Esophagus muscularis mucosa (tissue), 4 donors: Measurements from ENCODE around the gene TAF6. TPM values are rescaled to one million over a fixed set of nuclear protein-coding genes. Genes with fewer than 3 reads are reported as not detected.

Source experiments
- DNase-seq: peaks from one replicate; pipeline ENCODE4 v3.0.0-alpha.2; 2017; ENCODE audit errors: extremely low spot score
- H3K27ac ChIP-seq, 4 donors: fragments of 200-600 bp; sonication (generic); replicated peaks in 1 of 4; 1 replicate in 3 of 4; 2 replicates in 1 of 4; pipeline ENCODE4 v1.5.1; 2016 to 2019; ENCODE audit warnings: mild to moderate bottlenecking in 1 of 4
- H3K27me3 ChIP-seq, 4 donors: fragments of 200-600 bp; sonication (generic); one replicate each; pipeline versions ENCODE4 v1.5.1 to v1.6.0; 2016 to 2019
- H3K36me3 ChIP-seq, 4 donors: fragments of 200-600 bp; sonication (generic); one replicate each; pipeline ENCODE4 v1.5.1; 2016 to 2019
- H3K4me1 ChIP-seq, 4 donors: fragments of 200-600 bp; sonication (generic); one replicate each; pipeline ENCODE4 v1.5.1; 2016 to 2019
- H3K4me3 ChIP-seq, 4 donors: fragments of 200-600 bp; sonication (generic); 1 replicate in 2 of 4; 2 replicates in 2 of 4; pipeline ENCODE4 v1.5.1; 2016 to 2019; ENCODE audit warnings: mild to moderate bottlenecking in 4 of 4, moderate library complexity in 1 of 4
- H3K9me3 ChIP-seq, 4 donors: fragments of 200-600 bp; sonication (generic); 1 replicate in 3 of 4; 2 replicates in 1 of 4; pipeline ENCODE4 v1.5.1; 2016 to 2019
- EP300 ChIP-seq: sonication (generic); formaldehyde crosslinking; IDR thresholded peaks from one replicate; pipeline ENCODE4 v1.6.1; 2017; ENCODE audit warnings: antibody characterized with exemption
- POLR2A ChIP-seq: fragments of 450-650 bp; IDR thresholded peaks from one replicate; pipeline ENCODE4 v1.6.1; 2017; ENCODE audit warnings: antibody characterized with exemption, moderate library complexity, mild to moderate bottlenecking, low read depth
- POLR2AphosphoS5 ChIP-seq, 2 donors: sonication (generic); formaldehyde crosslinking; IDR thresholded peaks; one replicate each; pipeline ENCODE4 v1.6.1; 2017; ENCODE audit warnings: antibody characterized with exemption in 2 of 2
- WGBS: methylation state at CpG from one replicate; pipeline ENCODE4 v1.1.5; 2018; 5-methylcytosine and 5-hydroxymethylcytosine counted together
- intact Hi-C: fragments of 100-400 bp; cut with DNase I; formaldehyde crosslinking; loops from one replicate; pipeline ENCODE4 v1.15.1; 2023
- total RNA-seq, 4 donors: library from RNA; depleted of rRNA; stranded (reverse); fragments of >200 nt; gene quantifications; one replicate each; pipeline versions ENCODE4 v1.1.0 to v1.2.1, GENCODE V29; 2016
- TF ChIP-seq, protein P1 (sequence below), 3 experiments: fragments of 200-600 bp in 2 of 3; fragments of 450-650 bp in 1 of 3; sonication (generic) in 2 of 3; IDR thresholded peaks; one replicate each; pipeline ENCODE4 v1.5.1; 2017 to 2019; ENCODE audit warnings: antibody characterized with exemption in 3 of 3, mild to moderate bottlenecking in 2 of 3, moderate library complexity in 1 of 3

The TAF6 gene
- total RNA-seq, 4 donors from 2014 or later = 48.5 to 92.1 (median 77.8) TPM

DNA sequence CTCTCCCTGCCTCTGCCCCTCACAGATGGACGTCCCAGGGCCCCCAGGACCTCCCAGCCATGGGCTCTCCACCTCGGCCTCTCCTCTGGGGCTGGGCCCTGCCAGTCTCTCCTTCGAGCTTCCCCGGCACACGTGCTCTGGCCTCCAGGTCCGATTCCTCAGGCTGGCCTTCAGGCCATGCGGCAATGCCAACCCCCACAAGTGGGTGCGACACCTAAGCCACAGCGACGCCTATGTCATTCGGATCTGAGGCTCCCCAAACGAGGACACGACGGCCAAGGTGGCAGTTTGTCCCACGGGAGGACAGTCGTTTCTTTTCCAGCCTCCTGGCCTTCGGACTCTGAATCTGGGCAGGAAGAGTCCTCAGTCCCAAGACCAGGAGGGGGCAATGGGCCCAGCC is 12.5 kb downstream of the TAF6 start:
- intact Hi-C loops = no loop called here
- no peak overlapping the region for H3K4me3 ChIP-seq
- no peaks in the 10 kb centered on the region for H3K9me3 ChIP-seq
- no peak for DNase-seq
- peaks cover 52 to 88% (median 86%) of the 10 kb centered on the region in 4 donors for H3K36me3 ChIP-seq
- H3K4me1 ChIP-seq = peaks cover 6 to 15% (median 12%) of the 10 kb centered on the region in 4 donors
- no peak for TF ChIP-seq POLR2AphosphoS5 (IDR thresholded peaks at IDR 0.05)
- TF ChIP-seq, protein P1, sequence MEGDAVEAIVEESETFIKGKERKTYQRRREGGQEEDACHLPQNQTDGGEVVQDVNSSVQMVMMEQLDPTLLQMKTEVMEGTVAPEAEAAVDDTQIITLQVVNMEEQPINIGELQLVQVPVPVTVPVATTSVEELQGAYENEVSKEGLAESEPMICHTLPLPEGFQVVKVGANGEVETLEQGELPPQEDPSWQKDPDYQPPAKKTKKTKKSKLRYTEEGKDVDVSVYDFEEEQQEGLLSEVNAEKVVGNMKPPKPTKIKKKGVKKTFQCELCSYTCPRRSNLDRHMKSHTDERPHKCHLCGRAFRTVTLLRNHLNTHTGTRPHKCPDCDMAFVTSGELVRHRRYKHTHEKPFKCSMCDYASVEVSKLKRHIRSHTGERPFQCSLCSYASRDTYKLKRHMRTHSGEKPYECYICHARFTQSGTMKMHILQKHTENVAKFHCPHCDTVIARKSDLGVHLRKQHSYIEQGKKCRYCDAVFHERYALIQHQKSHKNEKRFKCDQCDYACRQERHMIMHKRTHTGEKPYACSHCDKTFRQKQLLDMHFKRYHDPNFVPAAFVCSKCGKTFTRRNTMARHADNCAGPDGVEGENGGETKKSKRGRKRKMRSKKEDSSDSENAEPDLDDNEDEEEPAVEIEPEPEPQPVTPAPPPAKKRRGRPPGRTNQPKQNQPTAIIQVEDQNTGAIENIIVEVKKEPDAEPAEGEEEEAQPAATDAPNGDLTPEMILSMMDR (IDR thresholded peaks at IDR 0.05) = no peak
- TF ChIP-seq EP300 = no peak
- TF ChIP-seq POLR2A = no peak
- H3K27me3 ChIP-seq = no peaks in the 10 kb centered on the region
- 81% methylated on average over 17 of the region's 17 CpGs for WGBS
- H3K27ac ChIP-seq = no peak overlapping the region

DNA sequence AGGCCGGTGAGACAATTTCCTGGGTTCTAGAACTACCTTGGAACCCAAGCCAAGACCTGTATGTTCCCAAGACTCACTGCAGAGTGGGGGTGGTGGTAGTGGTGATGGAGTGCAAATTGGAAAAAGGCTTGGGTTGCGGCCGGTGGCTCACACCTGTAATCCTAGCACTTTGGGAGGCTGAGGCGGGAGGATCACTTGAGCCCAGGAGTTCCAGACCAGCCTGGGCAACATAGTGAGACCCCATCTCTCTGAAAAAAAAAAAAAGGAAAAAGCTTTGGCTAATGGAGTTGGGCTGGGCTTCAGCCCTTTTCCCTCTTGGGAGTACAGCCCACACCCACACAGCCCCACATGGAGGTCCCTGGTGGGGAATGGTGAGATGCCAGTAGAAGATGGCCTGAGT is 13.6 kb downstream of the TAF6 start:
- Histone ChIP-seq H3K4me3 (no peak overlapping the region), H3K9me3 (no peaks in the 10 kb centered on the region), H3K36me3 (peaks cover 44 to 77% (median 76%) of the 10 kb centered on the region in 4 donors), H3K27me3 (no peaks in the 10 kb centered on the region), H3K27ac (no peak overlapping the region), H3K4me1 (peaks cover 6 to 20% (median 14%) of the 10 kb centered on the region in 4 donors)
- no peak for TF ChIP-seq POLR2A
- intact Hi-C loops = no loop called here
- no peak for DNase-seq
- WGBS = 100% methylated on average over 4 of the region's 4 CpGs

DNA sequence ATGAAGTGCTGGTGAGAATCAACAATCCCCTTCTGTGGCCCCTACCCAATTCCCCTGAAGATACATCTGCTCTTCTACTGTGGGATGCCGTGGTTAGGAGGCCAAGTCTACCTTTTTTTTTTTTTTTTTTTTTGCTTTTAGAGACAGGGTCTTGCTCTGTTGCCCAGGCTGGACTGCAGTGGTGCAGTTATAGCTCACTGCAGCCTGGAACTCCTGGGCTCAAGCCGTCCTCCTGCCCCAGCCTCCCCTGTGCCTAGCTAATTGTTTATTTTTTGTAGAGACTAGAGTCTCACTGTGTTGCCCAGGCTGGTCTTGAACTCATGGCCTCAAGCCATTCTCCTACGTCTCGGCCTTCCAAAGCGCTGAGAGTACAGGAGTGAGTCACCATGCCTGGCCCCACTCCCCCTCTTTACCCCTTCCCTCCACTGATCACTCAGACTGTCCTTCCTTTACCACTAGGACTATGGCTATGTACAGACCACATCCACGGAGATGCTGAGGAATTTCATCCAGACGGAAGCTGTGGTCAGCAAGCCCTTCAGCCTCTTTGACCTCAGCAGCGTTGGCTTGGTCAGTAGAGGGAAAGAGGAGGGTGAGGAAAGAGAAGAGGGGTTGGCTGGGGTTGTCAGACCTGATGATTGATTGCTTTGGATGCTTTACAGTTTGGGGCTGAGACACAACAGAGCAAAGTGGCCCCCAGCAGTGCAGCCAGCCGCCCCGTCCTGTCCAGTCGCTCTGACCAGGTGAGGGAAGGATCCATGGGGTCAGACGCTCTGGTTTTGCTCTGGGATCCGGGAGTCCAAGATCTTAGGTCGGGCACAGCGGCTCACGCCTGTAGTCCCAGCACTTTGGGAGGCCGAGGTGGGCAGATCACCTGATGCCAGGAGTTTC is 16.0 kb downstream of the TAF6 start:
- TF ChIP-seq POLR2AphosphoS5 (IDR thresholded peaks at IDR 0.05) = no peak
- TF ChIP-seq EP300 = no peak
- no peak for TF ChIP-seq POLR2A
- TF ChIP-seq, protein P1 (IDR thresholded peaks at IDR 0.05) = no peak
- Histone ChIP-seq H3K36me3 (peaks cover 51 to 69% (median 67%) of the 10 kb centered on the region in 4 donors), H3K4me3 (no peak overlapping the region), H3K4me1 (peaks cover 19 to 38% (median 28%) of the 10 kb centered on the region in 4 donors), H3K27me3 (no peaks in the 10 kb centered on the region), H3K9me3 (no peaks in the 10 kb centered on the region), H3K27ac (peak overlapping the region; percentile 93 to 98 (median 96))
- DNase-seq = no peak
- intact Hi-C loops = loop anchor here (2.0 kb wide), 1 partner anchor 16 kb away; the partner anchor contains the start of genes CNPY4 and TAF6
- WGBS = 81% methylated on average over 17 of the region's 17 CpGs

DNA sequence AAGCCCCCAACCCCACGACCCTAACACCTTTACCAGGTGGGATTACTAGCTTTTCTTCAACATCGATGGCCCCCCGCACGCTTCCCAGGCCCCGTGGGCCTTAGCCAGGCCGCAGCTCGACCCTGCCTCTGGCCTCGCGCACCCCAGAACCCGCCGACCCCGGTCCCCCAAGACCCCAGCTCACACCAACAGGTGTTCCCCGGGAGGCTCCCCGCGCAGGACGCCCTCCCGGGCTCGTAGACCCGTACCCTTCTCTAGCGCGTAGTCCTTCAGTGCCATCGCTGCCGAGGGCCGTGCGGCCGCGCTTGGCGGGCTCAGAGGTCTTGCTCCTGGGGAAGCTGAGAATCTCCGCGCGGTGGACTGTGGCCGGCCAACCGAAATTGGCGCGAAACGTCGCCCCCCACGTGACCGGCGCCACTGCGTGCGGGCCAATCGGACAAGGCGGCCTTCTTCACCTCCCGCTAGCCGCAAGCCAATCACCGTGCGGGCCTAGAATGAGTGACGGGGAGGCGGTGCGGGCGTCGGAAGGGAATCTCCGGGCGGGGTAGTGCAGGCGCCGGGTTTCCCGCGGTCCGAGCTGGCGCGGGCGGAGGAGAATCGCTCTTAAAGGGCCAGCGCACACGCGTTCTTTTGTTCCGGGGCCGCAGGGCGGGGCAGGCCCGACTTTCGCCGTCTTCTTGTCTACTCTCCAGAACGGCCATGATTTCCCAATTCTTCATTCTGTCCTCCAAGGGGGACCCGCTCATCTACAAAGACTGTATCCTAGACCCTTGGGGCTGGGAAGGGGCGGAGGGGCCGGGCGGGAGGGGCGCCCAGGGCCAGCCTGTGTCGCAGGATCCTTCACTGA is 17.9 kb downstream of the TAF6 start, which contains the start of the genes AP4M1 and MCM7:
Gene AP4M1, plus strand, starts transcription at position 628 of the 847 bp plus-strand sequence. Its CDS starts 72 bp downstream, at position 700.
Gene MCM7, minus strand, starts transcription at position 382 of the 847 bp plus-strand sequence. Its CDS starts 103 bp downstream, at position 279.
- no peaks in the 10 kb centered on the region for H3K27me3 ChIP-seq
- under 1% methylated on average over 31 of the region's 80 CpGs for WGBS
- peak within 1 kb of the TSS; percentile 69 to 86 (median 82) for H3K4me3 ChIP-seq
- intact Hi-C loops = loop anchor here (2.0 kb wide), 1 partner anchor 26 kb away; the partner anchor contains the start of gene MBLAC1
- TF ChIP-seq POLR2AphosphoS5 (IDR thresholded peaks at IDR 0.05) = peak; percentile 74 to 90
- TF ChIP-seq POLR2A = no peak
- H3K4me1 ChIP-seq = peaks cover 19 to 39% (median 28%) of the 10 kb centered on the region in 4 donors
- peaks cover 55 to 69% (median 67%) of the 10 kb centered on the region in 4 donors for H3K36me3 ChIP-seq
- H3K27ac ChIP-seq = peak within 1 kb of the TSS; percentile 93 to 98 (median 96)
- DNase-seq = peak; percentile 100
- no peaks in the 10 kb centered on the region for H3K9me3 ChIP-seq

DNA sequence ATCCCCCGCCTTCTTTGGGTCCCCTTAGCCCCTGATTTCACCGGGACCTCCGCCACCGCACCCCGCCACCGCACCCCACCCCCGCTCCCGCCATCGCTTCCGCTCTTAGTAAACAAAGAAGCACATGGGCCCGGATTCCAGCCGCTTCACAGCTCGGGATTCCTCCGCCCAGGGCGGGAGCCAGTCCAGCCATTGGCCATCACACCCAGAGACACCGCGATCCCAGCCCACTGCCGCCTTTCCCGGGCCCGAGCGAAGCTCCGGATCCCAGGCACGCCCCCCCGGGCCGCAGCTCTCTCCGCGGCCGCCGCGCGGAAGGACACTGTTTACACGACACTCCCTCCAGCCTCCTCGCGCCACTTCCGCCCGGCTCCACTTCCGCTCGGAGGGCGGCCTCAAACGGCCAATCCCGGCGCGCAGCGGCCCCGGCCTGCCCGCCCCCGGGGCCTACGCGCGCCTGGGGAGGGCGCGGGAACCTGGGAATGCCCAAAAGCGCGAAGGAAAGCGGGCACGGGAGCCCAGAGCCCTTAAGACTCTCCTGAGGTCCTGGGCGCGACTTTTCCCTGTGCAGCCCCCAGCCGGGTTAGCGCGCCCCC is 18.6 kb downstream of the TAF6 start:
- H3K36me3 ChIP-seq = peaks cover 55 to 69% (median 67%) of the 10 kb centered on the region in 4 donors
- TF ChIP-seq POLR2A = no peak
- TF ChIP-seq EP300 = no peak
- TF ChIP-seq, protein P1 (IDR thresholded peaks at IDR 0.05) = peak in 1 of 3 experiments; percentile 7
- peak; percentile 84 to 87 for TF ChIP-seq POLR2AphosphoS5 (IDR thresholded peaks at IDR 0.05)
- intact Hi-C loops = loop anchor here (2.0 kb wide), 1 partner anchor 26 kb away; the partner anchor contains the start of gene MBLAC1
- under 1% methylated on average over 23 of the region's 61 CpGs for WGBS
- peak; percentile 97 for DNase-seq
- no peaks in the 10 kb centered on the region for H3K27me3 ChIP-seq
- H3K4me3 ChIP-seq = peak overlapping the region; percentile 69 to 86 (median 82)
- peaks cover 19 to 39% (median 28%) of the 10 kb centered on the region in 4 donors for H3K4me1 ChIP-seq
- H3K9me3 ChIP-seq = no peaks in the 10 kb centered on the region
- peak overlapping the region; percentile 93 to 98 (median 96) for H3K27ac ChIP-seq
